ENCODE measurements around the gene TRMU.
"Not testable (repeated sequence)": the region's sequence is repeated elsewhere in the genome, so short reads cannot be mapped to it uniquely, and the experiment has no call there.

Gene TRMU

DNA sequence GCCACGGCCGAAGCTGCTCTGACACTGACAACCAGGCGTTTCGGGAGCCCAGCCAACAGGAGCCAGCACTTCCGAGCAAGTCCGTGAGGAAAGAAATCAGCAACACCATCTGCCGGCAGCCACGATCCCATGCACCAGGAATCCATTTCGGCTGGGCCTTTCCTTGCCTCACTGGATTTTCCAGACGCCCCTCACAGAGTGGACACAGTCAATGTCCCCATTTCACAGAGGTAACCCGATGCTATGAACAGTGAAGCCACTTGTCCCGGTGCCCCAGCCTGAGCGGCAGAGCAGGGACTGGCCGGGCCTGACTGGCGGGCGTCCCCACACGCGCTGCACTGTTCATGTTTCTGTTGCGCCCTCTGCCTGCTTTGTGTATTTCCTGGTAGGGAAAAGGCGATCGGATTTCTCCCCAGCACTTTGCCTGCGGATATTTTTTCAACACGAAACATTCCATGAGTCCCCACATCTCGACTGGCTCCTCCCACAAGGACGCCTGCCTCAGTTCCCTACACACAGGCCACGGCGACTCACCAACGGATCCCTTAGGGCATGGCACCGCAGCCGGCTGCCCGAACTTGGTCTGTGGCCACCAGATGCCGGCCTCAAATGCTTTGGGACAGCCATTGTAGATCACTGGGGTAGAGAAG, 55.3 kb downstream of the TRMU start:
- no peak for DNase-seq

DNA sequence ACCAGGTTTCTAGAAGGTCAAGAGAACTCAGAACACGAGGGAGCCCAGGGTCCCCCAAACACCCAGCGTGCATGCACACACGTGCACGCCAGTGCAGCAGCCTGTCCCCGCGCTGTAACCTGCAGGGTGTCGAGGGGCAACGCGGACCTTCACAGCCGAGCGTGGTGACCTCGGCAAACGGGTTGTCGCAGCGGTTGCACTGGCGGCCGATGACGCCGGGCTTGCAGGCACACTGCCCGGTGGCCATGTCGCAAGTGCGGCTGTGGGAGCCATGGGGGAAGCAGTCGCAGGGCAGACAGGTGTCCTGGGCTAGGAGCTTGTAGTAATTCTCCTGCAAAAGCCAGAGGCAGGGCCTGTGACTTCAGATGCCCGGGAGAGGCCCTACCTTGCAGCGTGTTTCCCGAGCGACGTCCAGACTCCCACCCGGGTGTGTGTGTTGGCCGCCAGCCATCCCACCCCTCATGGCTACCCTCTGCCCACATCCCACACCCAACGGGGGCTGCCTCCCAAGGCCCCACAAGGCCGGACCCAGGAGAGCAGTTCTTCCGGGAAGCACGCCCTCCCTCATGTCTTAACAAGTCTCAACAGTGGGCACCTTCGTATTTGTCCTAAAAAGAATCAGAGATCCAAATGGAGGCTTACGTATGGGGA, 56.1 kb downstream of the TRMU start:
- no peak for DNase-seq

DNA sequence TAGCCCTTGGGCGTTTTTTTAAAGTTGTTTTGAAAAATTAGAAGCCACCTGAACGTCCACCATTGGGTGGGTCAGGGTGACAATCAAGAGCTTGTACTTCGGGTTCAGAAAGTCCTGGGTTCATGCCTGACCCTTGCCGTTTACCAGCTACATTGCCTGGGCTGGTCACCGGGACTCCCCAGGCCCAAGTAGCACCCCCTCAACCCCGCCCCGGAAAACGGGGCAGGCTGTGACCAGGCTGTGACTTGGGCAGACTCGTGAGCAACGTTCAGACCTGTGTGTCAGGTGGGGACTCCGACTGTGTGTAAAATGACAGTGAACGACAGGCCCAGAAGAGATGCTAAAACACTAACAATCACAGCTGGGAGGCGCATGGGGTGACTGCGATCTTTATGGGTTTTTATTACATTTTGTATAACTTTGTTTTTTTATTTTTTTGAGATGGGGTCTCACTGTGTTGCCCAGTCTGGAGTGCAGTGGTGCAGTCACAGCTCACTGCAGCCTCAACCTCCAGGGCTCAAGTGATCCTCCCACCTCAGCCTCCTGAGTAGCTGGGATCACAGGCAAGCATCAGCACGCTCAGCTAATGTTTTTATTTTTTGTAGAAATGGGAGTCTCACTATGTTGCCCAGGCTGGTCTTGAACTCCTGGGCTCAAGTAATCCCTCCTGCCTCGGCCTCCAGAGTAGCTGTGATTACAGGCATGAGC, 56.8 kb downstream of the TRMU start:
- no peak for DNase-seq

DNA sequence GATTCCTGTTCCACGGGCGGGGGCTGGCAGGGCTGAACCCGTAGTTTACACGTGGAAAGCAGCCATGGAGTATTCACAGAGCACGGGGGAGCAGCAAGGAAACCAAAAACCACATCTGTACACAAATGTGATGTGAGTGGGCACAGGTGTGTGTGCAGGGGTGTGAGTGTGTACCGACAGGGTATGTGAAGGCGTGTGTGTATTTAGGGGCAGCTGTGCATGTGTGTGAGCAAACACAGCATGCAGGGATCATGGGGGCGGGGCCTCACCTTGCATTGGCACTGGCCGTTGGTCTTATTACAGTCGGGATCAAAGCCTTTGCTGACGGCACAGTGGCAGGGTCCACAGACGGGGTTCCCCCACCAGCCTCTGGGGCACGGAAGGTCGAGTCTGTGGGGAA, 58.4 kb downstream of the TRMU start:
- no peak for DNase-seq

DNA sequence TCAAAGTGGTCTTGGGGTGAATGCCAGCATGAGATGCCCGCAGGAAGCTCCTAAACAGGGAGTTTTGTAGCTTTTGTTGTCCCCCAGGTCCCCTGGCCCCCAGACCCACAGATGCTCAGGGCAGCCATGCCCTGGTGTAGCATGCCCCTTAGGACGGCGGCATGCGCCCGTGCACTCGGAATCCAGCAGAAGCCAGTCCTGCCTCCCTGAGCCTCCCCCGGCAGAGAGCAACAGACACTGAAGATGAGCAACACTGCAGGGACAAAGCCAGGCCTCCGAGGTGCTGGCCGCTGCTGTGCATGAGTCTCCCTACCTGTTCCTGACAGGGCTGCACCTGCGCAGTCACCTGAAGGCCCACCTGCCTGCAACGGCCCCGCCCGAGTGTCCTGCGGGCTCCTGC, 59.1 kb downstream of the TRMU start:
- no peak for DNase-seq

DNA sequence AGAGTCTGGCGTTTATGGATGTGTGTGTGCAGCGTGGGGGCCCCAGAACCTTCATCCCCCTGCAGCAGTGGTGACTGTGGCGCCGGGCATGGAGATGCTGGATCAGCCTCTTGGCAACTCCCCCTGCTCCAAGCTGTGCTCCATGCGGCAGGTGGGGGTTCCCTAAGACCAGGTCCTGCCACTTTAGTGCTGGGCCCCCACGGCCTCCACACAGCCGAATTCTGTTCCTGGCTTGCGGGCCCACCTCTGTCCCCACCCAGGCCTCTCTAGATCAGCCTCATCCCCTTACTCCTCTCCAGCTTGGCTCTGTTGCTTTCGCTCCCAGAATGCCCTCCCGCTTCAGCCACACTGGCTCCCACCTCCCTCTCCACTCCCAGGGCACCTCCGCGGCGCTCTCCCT, 59.6 kb downstream of the TRMU start:
- no peak for DNase-seq

DNA sequence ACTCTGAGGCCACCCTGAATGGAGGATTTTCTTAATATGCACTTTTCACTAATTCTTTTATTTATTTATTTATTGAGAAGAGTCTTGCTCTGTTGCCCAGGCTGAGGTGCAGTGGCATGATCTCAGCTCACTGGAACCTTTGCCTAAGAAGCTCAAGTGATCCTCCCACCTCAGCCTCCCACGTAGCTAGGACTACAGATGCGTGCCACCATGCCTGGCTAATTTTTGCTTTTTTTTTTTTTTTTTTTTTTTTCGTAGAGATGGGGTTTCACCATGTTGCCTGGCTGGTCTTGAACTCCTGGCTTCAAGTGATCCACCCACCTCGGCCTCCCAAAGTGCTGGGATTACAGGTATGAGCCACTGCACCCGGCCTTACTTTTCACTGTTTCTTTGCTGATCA, 61.5 kb downstream of the TRMU start:
- not testable (repeated sequence) for DNase-seq

DNA sequence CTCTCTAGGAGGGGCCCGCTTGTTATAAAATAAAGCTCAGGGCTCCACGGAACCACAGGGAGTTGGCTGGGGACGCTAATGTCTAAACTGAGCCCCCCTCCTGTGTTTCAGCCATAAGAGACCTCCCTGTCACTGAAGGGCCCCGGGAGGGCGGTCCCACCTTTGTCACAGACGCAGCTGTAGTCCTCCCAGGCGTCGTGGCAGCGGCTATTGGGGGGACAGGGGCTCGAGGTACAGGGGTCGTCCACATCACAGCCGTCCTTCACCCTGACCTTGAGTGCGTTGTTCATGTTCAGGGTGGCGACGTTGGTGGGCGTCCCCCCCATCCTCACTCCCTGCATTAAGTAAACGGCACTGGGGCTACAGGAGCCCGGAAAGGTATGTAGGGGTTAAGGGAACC, 62.0 kb downstream of the TRMU start:
- no peak for DNase-seq

DNA sequence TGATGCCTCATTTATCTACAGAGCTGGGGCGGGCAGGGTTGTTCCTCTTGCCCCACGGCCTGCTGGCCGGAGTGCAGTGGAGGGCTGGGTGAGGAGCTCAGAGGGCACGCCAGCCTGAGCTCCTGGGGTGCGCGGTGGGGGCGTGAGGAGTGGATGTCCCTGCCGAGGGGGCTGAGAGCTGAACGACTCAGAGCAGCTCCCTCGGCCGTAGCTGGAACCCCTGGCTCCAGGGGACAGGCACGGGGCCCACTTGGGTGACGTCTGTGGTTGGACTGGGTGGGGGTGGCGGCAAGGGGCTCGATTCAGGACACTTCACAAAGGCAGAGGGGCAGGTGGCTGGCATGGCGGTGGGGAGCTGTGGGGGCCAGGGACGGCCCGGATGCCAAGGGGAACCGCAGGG, 62.4 kb downstream of the TRMU start:
- DNase-seq: no peak

DNA sequence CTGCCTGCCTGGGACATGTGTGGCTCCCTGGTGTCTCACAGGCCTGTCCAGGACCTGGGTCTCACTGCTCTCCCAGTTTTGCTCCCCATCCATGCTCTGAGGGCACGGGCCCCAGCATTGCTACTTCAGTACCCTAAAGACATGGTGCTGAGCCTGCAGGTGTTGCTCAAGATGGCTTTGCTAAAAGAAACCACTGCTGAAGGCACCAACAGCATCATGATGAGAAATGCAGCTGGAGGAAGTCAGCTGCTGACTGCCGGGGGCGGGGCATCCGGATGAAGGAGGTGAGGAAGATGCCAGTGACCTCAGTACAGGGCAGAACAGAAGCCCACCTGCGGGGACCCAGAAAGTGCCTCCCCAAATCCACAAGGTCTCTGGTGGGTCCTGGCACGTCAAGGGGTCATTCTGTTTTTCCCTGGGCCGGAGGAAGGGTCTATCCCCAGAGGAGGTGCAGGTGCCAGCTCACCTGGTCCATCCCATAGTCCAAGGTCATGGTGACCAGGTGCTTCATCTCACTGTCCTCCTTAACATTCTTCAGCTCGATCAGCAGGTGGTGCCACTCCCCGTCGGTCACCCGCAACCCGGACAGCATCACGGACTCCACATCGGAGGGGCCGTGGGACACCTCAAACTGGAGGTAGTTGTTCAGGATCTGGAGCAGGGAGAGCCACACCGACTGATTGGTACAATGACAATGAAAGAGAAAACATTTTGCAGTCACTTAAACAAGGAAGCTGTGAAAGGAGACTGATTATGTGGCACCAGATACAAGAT, 63.9 kb downstream of the TRMU start:
- DNase-seq: no peak

DNA sequence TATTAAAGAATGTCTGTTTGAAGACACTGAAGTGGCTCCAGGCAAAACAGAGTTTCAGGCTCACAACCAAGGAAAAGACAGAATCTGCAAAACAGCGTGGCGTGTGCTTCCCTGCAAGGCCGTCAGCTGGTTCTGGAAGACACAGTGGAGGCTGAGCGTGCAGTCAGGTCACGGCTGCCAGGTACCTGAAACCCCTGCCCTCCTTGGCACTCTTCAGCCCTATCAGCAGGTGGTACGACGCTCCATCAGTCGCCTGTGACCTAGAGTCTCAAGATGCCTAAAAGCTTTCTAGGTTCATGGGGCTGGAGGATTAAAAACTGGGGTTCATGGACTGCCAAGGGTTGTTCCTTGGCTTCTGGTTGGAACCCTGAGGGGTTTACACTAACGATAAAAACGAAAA, 65.9 kb downstream of the TRMU start:
- no peak for DNase-seq

DNA sequence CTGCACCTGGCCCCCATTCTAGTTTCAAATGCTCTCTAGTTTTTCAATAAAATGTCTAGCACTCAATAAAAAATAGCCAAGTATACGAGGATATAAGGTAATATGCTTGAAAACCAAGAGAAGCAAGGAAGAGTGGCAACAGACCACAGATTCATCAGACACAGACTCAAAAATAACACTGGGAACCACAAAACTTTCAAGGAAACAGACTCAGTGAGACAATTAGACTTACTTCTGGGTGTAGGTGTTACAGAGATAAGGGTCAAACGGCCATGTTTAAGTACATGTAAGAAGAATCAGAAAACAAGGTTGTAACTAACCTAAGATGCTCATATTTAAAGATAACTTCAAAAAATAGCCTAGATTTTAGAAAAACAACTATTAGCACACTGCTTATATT, 67.0 kb downstream of the TRMU start:
- no peak for DNase-seq

DNA sequence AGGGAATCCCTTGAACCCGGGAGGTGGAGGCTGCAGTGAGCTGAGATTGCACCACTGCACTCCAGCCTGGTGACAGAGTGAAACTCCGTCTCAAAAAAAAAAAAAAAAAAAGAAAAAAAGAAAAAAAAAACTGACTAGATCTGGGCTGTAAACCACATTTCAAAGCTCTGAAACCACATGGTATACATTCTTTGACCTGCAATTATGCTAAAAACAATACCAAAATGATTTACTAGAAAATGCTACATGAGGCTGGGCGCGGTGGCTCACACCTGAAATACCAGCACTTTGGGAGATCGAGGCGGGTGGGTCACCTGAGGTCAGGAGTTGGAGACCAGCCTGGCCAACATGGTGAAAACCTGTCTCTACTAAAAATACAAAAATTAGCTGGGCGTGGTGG, 68.4 kb downstream of the TRMU start:
- DNase-seq: not testable (repeated sequence)

DNA sequence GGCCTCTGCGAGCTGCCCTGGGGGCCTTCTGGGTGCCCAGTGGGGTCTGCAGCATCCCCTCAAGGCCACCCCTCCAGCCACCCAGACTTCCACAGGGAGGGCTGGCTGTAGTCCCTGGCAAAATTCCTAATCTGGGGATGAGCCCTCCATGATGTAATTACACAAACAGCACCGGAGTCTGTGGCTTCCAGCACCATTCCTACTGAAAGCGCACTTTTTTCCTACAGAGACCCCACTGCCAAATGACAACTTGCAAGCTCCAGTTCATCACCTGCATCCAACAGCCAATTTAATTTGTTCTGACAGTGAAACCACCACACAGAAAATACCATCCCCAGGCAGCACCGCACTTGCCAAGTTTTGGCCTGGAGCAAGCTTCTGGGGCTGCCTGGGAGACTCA, 70.4 kb downstream of the TRMU start:
- no peak for DNase-seq

DNA sequence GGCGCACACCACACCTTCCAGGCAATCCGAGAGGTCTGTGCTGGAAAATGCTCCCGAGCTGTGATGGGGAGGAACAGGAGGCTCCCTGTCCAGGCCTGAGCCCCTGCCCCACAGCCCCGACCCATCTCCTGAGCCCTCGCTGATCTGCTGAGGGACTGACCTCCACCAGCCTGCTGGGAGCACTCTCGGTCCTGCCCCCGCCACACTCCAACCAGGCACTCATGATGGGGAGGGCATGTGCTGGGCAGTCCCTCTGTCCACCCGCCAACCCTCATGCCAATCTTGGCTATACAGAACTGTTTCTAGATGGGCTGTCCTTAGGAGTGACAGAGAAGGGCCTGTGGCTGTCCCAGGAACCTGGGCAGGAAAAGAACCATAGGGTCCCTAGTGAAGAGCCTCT, 70.8 kb downstream of the TRMU start:
- no peak for DNase-seq

DNA sequence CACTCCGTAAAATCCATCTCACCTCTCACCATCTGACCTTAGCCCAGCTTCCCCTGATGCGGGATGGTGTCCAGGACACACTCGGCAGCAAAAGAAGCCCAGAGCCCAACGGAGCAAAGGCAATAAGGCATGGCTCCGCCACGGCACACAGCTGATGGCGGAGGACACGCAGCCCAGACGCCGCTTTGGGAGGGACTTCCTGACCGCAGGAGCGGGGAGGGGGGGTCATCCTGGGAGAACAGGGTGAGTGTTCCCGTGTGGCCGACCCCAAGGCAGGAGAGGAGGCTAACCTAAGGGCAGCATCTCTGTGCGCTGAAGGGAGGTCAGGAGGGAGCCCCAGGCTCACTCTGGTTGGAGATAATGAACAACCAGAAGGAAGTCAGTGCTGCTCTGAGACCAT, 71.3 kb downstream of the TRMU start:
- DNase-seq: no peak

All from CD4-positive, alpha-beta T cell treated with Interleukin-15 for 1 hour (primary cell).